NCI-H2081 treated with DMSO at 0.1 percent for 48 hours (cell line): ENCODE measurements around the gene MYLK.

Experiments used
- DNase-seq: peaks from one replicate; lab custom pipeline; 2025; lab: John Stamatoyannopoulos, UW

MYLK gene

DNA sequence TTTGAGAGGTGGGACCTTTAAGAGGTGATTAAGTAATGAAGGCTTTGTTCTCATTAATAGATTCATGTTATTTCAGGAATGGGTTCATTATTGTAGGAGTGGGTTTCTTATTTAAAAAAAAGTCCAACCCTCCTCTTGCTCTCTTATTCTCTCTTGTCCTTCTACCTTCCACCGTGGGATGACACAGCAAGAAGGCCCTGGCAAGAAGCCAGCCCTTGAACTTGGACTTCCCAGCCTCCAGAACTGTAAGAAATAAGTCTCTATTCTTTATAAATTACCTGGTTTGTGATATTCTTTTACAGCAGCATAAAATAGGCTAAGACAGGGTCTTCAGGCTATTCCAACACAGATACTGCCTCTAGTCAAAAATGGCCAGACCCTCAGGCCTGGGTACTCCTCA lies 62.2 kb downstream of the MYLK start:
- no peak for DNase-seq

GRCh38 chr3:123819949-123820348 lies 64.2 kb downstream of the MYLK start:
- no peak for DNase-seq

DNA sequence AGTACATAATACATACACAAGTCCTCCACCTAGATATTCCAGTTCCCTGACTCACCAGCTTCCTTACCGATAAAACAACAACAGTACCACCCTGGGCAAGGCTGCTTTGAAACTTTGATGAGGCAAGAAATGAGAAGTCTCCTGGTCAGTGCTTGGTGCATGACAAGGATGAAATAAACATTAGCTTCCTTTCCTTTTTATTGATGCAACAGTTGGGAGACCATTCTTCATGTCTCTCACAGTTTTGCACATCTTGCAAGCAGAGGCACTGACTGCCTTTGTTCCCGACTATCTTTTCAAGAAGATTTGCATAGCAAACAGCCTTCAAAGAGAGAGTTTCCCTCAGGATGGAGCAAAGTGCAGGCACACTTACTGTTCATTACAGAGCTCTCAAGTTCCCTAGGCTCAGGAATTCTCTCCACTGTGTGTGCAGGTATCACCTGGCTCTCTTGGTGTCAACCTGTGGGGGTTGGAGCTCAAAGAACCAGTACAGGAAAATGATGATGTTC lies 65.2 kb downstream of the MYLK start:
- DNase-seq, result no peak

- no peak for DNase-seq
These were observed 65.7 kb downstream of the MYLK start for GRCh38 chr3:123818324-123818920.

- no peak for DNase-seq
These were observed 66.7 kb downstream of the MYLK start for GRCh38 chr3:123817413-123817812.

GRCh38 chr3:123816673-123817207 lies 67.4 kb downstream of the MYLK start:
- no peak for DNase-seq

DNA sequence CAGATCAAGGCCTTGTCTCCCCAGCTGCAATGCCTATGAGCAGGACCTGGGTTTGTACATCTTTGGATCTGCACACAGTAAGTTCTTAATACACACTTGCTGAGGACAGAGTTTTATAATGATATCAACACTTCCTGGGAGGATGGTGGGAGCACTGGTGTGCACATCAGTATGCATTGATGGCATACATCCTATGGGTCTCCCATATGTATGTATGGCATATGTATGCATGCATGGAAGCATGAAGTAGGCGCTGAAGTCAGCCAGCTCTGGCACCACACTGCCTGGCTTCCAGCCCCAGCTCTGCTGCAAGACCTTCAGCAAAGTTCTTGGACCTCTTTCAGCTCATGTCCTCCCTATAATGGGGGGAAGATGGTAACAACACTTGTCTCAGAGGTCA lies 68.2 kb downstream of the MYLK start:
- DNase-seq, result no peak

DNA sequence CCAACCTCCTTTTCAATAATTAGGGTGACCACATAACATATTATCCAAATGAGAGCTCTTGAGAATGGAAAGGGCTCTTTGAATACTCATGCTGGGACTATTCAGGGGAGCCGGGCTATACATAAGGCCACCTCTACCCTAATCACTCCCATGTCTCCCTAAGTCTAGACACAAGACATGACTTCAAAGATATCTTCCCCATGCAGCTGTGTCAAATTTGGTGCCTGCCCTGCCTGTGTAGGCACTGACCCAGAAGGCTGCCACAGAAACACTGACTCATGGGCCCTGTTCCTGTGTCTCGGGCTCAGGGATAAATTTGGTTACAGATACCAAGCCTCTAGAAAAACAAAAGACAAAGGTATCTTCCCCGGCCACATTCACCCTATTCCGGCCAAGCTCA lies 70.3 kb downstream of the MYLK start:
- no peak for DNase-seq

GRCh38 chr3:123809597-123809996 lies 74.5 kb downstream of the MYLK start:
- no peak for DNase-seq

GRCh38 chr3:123808812-123809211 lies 75.3 kb downstream of the MYLK start:
- DNase-seq, result no peak

GRCh38 chr3:123807820-123808219 lies 76.3 kb downstream of the MYLK start:
- no peak for DNase-seq

DNA sequence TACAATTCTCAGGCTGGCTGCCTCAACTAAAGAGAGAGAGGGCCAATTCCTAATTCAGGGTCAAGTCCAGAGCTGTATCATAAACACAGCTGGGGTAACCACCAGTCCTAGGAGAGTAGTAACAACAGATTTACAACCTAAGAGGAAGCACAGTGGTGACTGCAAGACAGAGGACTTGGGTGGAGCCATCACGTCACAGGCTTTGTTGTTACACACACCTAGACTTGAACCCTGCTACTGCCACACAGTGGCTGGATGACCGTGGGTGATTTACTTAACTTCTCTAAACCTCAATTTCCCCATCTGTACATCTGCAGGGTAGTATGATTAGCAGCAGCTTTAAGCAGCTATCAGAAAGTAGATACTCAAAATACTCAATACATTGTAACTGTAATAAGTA lies 78.6 kb downstream of the MYLK start:
- no peak for DNase-seq

DNA sequence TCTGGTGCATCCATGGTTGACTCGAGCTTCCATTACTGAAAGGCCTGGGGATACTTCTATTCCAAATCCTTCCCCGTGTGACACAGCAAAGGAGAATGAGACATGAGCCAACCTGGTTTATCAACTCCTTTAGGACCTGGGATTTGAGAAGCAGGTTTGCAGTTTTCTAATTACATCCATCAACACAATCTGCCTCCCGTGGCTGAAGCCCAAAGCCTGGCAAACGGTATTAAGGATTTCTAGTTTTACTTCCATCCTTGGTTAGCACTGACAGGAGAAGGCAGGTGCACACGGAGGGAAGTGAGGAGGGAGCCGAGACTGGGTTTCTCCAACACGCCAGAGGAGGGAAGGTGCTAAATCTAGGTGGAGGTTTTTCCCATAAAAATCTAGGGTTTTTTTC lies 79.0 kb downstream of the MYLK start:
- no peak for DNase-seq

DNA sequence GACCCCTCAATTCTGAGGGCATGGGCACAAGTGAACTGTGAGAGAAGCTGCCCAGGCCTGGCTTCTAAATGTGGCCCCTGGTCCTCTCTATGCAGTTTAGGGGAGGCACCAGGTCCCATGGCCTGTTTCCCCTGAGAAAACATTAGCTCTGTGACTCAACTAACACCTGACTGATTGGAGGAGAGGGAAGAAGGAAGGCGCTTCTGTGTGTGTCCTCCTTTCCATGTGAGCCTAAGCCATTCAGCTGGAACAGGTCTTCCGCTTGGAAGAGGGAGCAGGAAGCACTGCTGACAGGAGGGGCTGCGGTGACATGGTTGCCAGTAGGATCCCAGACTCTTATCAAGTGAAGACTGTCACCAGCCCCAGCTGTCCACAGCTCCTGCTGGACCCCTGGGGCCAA lies 79.5 kb downstream of the MYLK start:
- no peak for DNase-seq

DNA sequence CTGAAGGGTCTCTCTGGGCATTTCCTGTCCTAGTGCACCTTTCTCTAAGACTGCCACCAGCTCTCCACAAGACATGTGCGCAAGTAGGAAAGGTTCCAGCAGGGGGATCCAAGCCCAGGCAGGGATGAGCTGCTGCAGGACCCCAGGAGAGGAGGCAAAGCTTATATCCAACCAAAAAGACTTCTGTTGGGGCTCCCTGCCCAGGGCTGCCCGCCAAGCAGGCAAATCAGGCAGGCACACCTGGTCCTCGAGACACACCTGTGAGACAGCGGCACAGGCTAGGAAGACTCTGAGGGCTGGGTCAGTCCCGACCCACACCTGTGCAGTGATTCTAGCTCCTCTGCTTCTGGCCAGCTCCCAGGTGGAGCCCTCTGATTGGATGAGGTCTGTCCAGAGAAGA lies 80.6 kb downstream of the MYLK start:
- DNase-seq, result no peak

- no peak for DNase-seq
These were observed 82.0 kb downstream of the MYLK start for GRCh38 chr3:123802007-123802625.

- no peak for DNase-seq
These were observed 82.7 kb downstream of the MYLK start for GRCh38 chr3:123801474-123801873.

DNA sequence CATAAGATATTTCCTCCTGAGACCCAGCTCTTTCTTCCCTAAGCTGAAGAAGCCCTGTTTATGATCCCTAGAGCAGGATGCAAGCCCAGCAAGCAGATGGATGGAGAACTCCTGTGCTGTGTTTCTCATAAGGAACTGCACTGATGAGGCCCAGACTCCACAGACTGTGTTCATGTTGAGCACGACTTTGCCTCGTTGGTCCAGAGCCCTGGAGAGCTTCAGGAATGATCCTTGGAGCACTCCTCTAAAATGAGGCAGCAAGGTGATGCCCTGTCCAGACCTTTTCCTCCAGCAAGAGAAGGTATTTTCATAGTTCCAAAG lies 83.8 kb downstream of the MYLK start:
- no peak for DNase-seq

DNA sequence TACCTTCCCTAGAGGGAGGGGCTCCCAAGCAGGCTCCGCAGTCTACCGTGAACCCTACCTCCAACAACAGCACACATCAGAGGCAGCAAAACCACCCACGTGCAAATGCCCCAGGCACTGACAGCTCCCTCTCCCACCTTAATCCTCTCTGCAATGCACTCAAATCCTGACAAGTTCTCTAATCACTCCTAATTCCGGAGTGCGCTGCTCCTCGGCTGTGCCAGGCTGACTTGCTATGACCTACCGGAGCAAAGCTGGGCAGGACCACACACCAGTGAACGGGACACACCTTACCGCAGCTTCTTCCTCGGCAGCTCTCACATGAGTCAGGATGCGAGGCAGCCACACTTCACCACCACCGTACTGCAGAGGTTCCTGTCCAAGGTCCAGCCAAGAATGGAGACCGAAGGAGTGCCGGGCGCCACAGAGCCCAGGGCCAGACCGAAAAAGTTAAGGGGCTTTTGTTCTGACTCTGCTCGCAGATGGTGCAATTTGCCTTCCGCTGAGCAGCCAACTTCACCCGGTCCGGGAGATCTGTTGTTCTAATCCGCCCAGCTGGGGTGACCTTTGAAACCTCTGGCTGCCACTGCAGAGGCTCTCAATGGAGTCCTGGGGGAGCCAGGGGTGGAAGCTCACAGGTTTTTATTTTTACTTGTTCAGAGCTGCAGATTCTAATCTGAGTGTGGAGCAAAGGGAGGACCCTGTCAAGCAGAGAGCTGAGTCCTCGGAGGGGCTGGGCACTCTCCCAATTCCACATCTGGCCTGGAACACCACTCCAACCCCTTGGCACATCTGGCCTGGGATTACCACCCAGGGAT lies 84.4 kb downstream of the MYLK start:
- DNase-seq, result no peak

DNA sequence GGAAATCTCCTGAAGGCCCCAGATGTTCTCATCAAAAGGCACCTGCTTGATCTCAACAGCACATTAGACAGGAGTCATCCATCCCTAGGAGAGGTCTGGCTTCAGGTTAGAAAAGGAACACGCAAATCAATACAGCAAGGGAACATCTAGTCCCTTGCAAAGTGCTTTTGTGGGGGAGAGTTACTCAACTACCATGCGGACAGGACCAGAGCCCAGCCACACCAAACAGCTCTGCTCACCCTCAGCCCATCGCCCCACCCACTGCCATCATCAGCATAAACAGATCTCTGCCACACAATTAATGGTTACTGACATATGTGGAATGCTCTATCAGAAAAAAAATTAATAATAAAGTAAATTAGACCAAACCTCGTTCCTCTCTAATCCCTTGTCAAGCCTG lies 85.6 kb downstream of the MYLK start:
- DNase-seq, result no peak

DNA sequence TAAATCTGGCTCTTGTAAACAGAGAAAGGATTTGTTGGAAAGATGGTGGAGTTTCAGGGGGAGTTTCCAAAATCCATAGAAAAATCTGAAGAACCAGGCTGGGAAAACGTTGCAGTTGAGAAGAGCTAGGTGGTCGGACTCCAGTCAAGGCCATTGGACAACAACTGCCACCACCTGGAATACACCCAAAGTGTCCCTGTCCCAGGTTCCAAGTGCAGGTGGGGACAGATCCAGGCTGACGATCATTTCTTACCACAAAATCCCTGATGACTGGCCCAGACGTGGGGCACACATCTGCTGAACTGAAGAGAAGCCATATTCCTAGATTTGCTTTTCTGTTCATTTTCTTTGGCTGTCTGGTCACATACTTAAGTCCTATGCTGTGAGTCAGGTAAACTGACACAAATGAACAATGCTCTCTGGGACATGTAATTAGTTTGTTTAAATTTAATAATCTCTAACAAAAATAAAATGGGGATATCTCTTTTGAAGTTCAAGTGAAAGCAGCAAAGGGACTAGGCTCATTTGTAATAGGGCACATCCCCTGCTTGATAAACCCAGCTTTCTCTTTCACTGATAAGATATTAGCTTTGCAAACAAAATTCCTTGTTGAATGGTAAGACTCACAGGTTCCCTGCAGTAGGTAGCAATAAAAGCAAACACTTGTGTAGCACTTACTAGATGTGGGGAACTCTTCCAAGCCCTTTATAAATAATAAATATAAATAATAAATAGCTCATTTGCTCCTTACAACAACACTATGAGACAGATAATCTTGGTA lies 88.5 kb downstream of the MYLK start:
- no peak for DNase-seq

GRCh38 chr3:123793425-123793824 lies 90.7 kb downstream of the MYLK start:
- DNase-seq, result no peak
